SK-N-SH (cell line): ENCODE data around the gene EEIG1. TPM values are rescaled to one million over a fixed set of nuclear protein-coding genes. Genes with fewer than 3 reads are reported as not detected.

Experiments
- CTCF ChIA-PET: fragments of 300-600, 350-600 bp; formaldehyde crosslinking; extraction: SDS; loops from one replicate; lab custom pipeline; 2021; lab: Yijun Ruan, JAX
- POLR2A ChIA-PET: fragments of 350-600 bp; sonication (Branson Sonifier 250); formaldehyde crosslinking; extraction: SDS; loops from one replicate; lab custom pipeline; 2020; ENCODE audit warnings: antibody characterized with exemption, inconsistent platforms; lab: Yijun Ruan, JAX
- DNase-seq: peaks from one replicate; pipeline ENCODE4 v3.0.0; 2012
- H2AFZ ChIP-seq: fragments of 200-600 bp; sonication (generic); 2 replicates; pipeline ENCODE4 v1.8.1; 2016; ENCODE audit warnings: antibody characterized with exemption, mild to moderate bottlenecking, low read depth
- H3F3A ChIP-seq: fragments of 200-600 bp; sonication (generic); replicated peaks from 2 replicates; pipeline ENCODE3; 2016; ENCODE audit warnings: antibody characterized with exemption, mild to moderate bottlenecking; ENCODE audit not compliant: insufficient read depth
- H3K27ac ChIP-seq, 2 experiments: fragments of 200-500 bp in 1 of 2; fragments of 200-600 bp in 1 of 2; sonication (Bioruptor generic) in 1 of 2; sonication (generic), shearing (Covaris generic) in 1 of 2; 2 replicates each; pipeline versions ENCODE4 v1.5.1 to v1.6.1; 2014 to 2016; ENCODE audit warnings: low read depth in 2 of 2, inconsistent platforms in 1 of 2, low read length in 1 of 2, mild to moderate bottlenecking in 1 of 2, mixed read lengths in 1 of 2
- H3K27me3 ChIP-seq: fragments of 200-600 bp; sonication (generic), shearing (Covaris generic); 2 replicates; pipeline ENCODE4 v1.6.1; 2016; ENCODE audit warnings: mixed run types; ENCODE audit not compliant: insufficient read depth
- H3K36me3 ChIP-seq, 2 experiments: fragments of 200-500 bp in 1 of 2; fragments of 200-600 bp in 1 of 2; sonication (Bioruptor generic) in 1 of 2; sonication (generic) in 1 of 2; replicated peaks in 1 of 2; 2 replicates each; pipeline versions ENCODE3 to v1.5.1; 2014 to 2016; ENCODE audit warnings: low read length in 1 of 2, mild to moderate bottlenecking in 1 of 2; ENCODE audit not compliant: insufficient read depth in 2 of 2, control insufficient read depth in 1 of 2
- H3K4me1 ChIP-seq, 2 experiments: fragments of 200-500 bp in 1 of 2; fragments of 200-600 bp in 1 of 2; sonication (Bioruptor generic) in 1 of 2; sonication (generic), shearing (Covaris generic) in 1 of 2; 2 replicates each; pipeline versions ENCODE4 v1.5.1 to v1.6.1; 2014 to 2016; ENCODE audit warnings: low read depth in 1 of 2, low read length in 1 of 2, mixed run types in 1 of 2; ENCODE audit not compliant: insufficient read depth in 2 of 2, control insufficient read depth in 1 of 2
- H3K4me2 ChIP-seq: fragments of 200-600 bp; sonication (generic), shearing (Covaris generic); 2 replicates; pipeline ENCODE4 v1.6.1; 2017; ENCODE audit warnings: mixed run types
- H3K4me3 ChIP-seq, 2 experiments: fragments of 200-500 bp in 1 of 2; fragments of 200-600 bp in 1 of 2; sonication (Bioruptor generic) in 1 of 2; sonication (generic), shearing (Covaris generic) in 1 of 2; 2 replicates each; pipeline versions ENCODE4 v1.5.1 to v1.8.1; 2014 to 2016; ENCODE audit warnings: low read depth in 2 of 2, inconsistent platforms in 1 of 2, low read length in 1 of 2, mild to moderate bottlenecking in 1 of 2, mixed read lengths in 1 of 2, moderate library complexity in 1 of 2
- H3K79me2 ChIP-seq: fragments of 200-600 bp; sonication (generic); 2 replicates; pipeline ENCODE4 v1.8.1; 2017; ENCODE audit warnings: mild to moderate bottlenecking; ENCODE audit not compliant: insufficient read depth
- H3K9ac ChIP-seq: fragments of 200-600 bp; sonication (generic); 2 replicates; pipeline ENCODE4 v1.6.1; 2017; ENCODE audit warnings: mixed run types
- H3K9me2 ChIP-seq: fragments of 200-600 bp; sonication (generic); 2 replicates; pipeline ENCODE4 v1.6.1; 2017; ENCODE audit warnings: mixed run types
- H3K9me3 ChIP-seq: fragments of 200-600 bp; sonication (generic); 2 replicates; pipeline ENCODE4 v1.6.1; 2017; ENCODE audit warnings: mixed run types, mild to moderate bottlenecking, moderate library complexity
- H4K20me1 ChIP-seq: fragments of 200-600 bp; sonication (generic); 2 replicates; pipeline ENCODE4 v1.6.1; 2017; ENCODE audit warnings: mild to moderate bottlenecking, mixed run types; ENCODE audit not compliant: insufficient read depth
- CHD2 ChIP-seq: fragments of 150-350 bp; IDR thresholded peaks from 2 replicates; pipeline ENCODE4 v1.6.1; 2018; ENCODE audit warnings: low read length; ENCODE audit not compliant: partially characterized antibody
- CTCF ChIP-seq: fragments of 200-600 bp; sonication (generic); IDR thresholded peaks from 2 replicates; pipeline ENCODE4 v1.6.1; 2017; ENCODE audit warnings: antibody characterized with exemption, mild to moderate bottlenecking, moderate library complexity
- EP300 ChIP-seq, 2 experiments: IDR thresholded peaks; 2 replicates each; pipeline versions ENCODE4 v1.4.0 to v1.6.1; 2012; ENCODE audit warnings: borderline replicate concordance in 1 of 2, low read depth in 1 of 2, low read length in 1 of 2
- FOSL2 ChIP-seq: IDR thresholded peaks from 2 replicates; pipeline ENCODE4 v1.4.0; 2012; ENCODE audit warnings: low read depth, mild to moderate bottlenecking, moderate library complexity, borderline replicate concordance
- FOXJ3 ChIP-seq: sonication (generic); formaldehyde crosslinking; IDR thresholded peaks from 2 replicates; pipeline ENCODE4 v1.5.1; 2020; ENCODE audit warnings: mild to moderate bottlenecking, missing genetic modification reagents
- FOXM1 ChIP-seq: IDR thresholded peaks from 2 replicates; pipeline ENCODE4 v1.4.0; 2012; ENCODE audit warnings: low read depth, mild to moderate bottlenecking
- GABPA ChIP-seq: IDR thresholded peaks from 2 replicates; pipeline ENCODE4 v1.4.0; 2012; ENCODE audit warnings: low read depth, mild to moderate bottlenecking
- GATA2 ChIP-seq: sonication (generic); formaldehyde crosslinking; IDR thresholded peaks from 2 replicates; pipeline ENCODE4 v1.5.0; 2020; ENCODE audit warnings: mild to moderate bottlenecking, missing genetic modification reagents
- JUND ChIP-seq: IDR thresholded peaks from 2 replicates; pipeline ENCODE4 v1.4.0; 2012
- MEF2A ChIP-seq: IDR thresholded peaks from 2 replicates; pipeline ENCODE4 v1.4.0; 2012; ENCODE audit warnings: low read depth, borderline replicate concordance
- MXI1 ChIP-seq: IDR thresholded peaks from 2 replicates; pipeline ENCODE4 v1.6.1; 2012; ENCODE audit warnings: mild to moderate bottlenecking, low read depth, low read length, improper control_type of control experiment
- NRF1 ChIP-seq: IDR thresholded peaks from 2 replicates; pipeline ENCODE4 v1.6.1; 2012; ENCODE audit warnings: low read depth, mild to moderate bottlenecking, low read length
- PBX3 ChIP-seq: IDR thresholded peaks from 2 replicates; pipeline ENCODE4; 2012
- POLR2AphosphoS5 ChIP-seq: IDR thresholded peaks from 2 replicates; pipeline ENCODE4 v1.6.1; 2012; ENCODE audit warnings: low read depth, low read length
- RCOR1 ChIP-seq: fragments of 150-350 bp; IDR thresholded peaks from 2 replicates; pipeline ENCODE4 v1.6.1; 2017; ENCODE audit warnings: antibody characterized with exemption, low read length
- REST ChIP-seq: IDR thresholded peaks from 2 replicates; pipeline ENCODE4 v1.6.1; 2012; ENCODE audit warnings: mild to moderate bottlenecking, low read depth, low read length, moderate library complexity
- RFX5 ChIP-seq: IDR thresholded peaks from 2 replicates; pipeline ENCODE4 v1.6.1; 2012; ENCODE audit warnings: mild to moderate bottlenecking, improper control_type of control experiment, low read length
- SIN3A ChIP-seq: IDR thresholded peaks from 2 replicates; pipeline ENCODE4 v1.6.1; 2012; ENCODE audit warnings: low read depth, mild to moderate bottlenecking, low read length, moderate library complexity, borderline replicate concordance
- TEAD4 ChIP-seq: IDR thresholded peaks from 2 replicates; pipeline ENCODE4 v1.4.0; 2012; ENCODE audit warnings: mild to moderate bottlenecking, borderline replicate concordance; ENCODE audit not compliant: insufficient read depth
- YY1 ChIP-seq: IDR thresholded peaks from 2 replicates; pipeline ENCODE4 v1.4.0; 2012; ENCODE audit warnings: low read depth, mild to moderate bottlenecking
- WGBS: methylation state at CpG from one replicate; pipeline ENCODE4 v1.1.6; 2017; ENCODE audit warnings: low lambda C conversion rate; 5-methylcytosine and 5-hydroxymethylcytosine counted together
- polyA plus RNA-seq, 3 experiments: library from polyadenylated mRNA; depleted of rRNA; stranded (reverse); fragments of >200 nt; gene quantifications; 2 replicates each; pipeline ENCODE4 v1.2.3, GENCODE V29; 2012

The EEIG1 gene
- polyA plus RNA-seq, 1 of the 3 experiments (the other 2 are of a cell fraction): 26.2 TPM

- TF ChIP-seq REST (no peak), PBX3 (no peak), MXI1 (no peak), GATA2 (CRISPR knock-in tag) (no peak), SIN3A (no peak)
These were observed 45.5 kb upstream of the EEIG1 start (continued) for GRCh38 chr9:128026255-128026772.

- Histone ChIP-seq H3K9ac (no peak overlapping the region), H3K27me3 (no peaks in the 10 kb centered on the region), H3K79me2 (no peaks in the 10 kb centered on the region), H3F3A (peaks cover 3% of the 10 kb centered on the region), H4K20me1 (no peaks in the 10 kb centered on the region), H2AFZ (no peak overlapping the region), H3K9me2 (no peaks in the 10 kb centered on the region), H3K36me3 (no peaks in the 10 kb centered on the region), H3K4me2 (no peak overlapping the region), H3K27ac (no peak overlapping the region), H3K4me1 (peaks cover 3 to 10% of the 10 kb centered on the region in 2 experiments; a peak in 2 of 4 replicates), H3K4me3 (no peak overlapping the region), H3K9me3 (no peaks in the 10 kb centered on the region)
- WGBS: 68% methylated on average over 4 of the region's 4 CpGs
- DNase-seq: no peak
- CTCF ChIA-PET: interaction anchor here (0.9 to 3.6 kb wide), 9 partner anchors 9 to 92 kb away, joined by 3 to 24 read pairs (median 5); partner anchors contain the start of gene EEIG1
- POLR2A ChIA-PET: no interaction called here
- TF ChIP-seq NRF1 (no peak), TEAD4 (no peak), POLR2AphosphoS5 (no peak), RCOR1 (no peak), MXI1 (no peak), FOSL2 (no peak), JUND (no peak), EP300 (IDR thresholded peaks at IDR 0.05; ENCODE audit: borderline replicate concordance in 1 of 2, low read depth in 1 of 2, low read length in 1 of 2) (no peak), YY1 (no peak), CHD2 (no peak), SIN3A (no peak), CTCF (no peak), MEF2A (no peak), FOXJ3 (CRISPR knock-in tag) (no peak), FOXM1 (no peak), GATA2 (CRISPR knock-in tag) (no peak), RFX5 (no peak), REST (no peak), GABPA (no peak)
These were observed 44.9 kb upstream of the EEIG1 start for GRCh38 chr9:128025736-128026135.
